ENCODE results near the gene TAS2R16.

The TAS2R16 gene, protein sequence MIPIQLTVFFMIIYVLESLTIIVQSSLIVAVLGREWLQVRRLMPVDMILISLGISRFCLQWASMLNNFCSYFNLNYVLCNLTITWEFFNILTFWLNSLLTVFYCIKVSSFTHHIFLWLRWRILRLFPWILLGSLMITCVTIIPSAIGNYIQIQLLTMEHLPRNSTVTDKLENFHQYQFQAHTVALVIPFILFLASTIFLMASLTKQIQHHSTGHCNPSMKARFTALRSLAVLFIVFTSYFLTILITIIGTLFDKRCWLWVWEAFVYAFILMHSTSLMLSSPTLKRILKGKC

DNA sequence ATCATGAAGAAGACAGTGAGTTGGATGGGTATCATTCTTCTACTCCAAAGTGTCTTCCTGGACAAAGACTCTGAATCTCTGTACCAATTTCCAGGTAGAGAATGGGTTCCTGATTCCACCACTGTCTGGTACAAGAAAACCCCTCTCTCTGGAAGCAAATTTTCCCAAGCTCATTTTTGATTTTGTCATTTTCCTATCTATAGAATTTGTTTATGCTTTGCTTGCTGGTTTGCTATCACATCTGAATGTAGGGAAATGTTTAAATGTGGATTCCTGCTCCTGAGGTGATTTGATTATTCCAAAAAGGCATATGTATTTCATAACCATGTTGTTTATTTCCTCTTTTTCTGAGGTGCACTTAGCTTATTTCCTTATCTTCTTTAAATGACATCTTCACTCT, at the start of gene TAS2R16:
TAS2R16 (minus strand) TSS at position 101 of the 400 bp plus-strand sequence; CDS start at position 35, 66 bp downstream.
- DNase-seq = no peak

DNA sequence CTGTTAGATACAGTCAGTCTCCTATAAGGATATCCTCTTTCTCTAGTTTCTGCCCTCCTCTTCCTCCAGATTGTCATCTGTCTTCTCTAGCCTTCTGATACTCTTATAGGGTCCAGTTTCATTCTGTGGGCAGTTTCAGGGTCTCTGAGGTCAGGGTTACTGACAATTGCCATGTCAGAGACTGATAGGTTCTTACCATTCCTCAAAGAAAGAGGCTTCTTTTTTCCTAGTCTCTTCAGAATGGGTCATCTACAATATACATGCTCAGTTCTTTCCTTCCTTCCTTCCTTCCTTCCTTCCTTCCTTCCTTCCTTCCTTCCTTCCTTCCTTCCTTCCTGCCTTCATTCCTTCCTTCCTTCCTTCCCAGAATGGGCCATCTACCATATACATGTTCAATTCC, 48.1 kb upstream of the TAS2R16 start:
- no peak for DNase-seq

DNA sequence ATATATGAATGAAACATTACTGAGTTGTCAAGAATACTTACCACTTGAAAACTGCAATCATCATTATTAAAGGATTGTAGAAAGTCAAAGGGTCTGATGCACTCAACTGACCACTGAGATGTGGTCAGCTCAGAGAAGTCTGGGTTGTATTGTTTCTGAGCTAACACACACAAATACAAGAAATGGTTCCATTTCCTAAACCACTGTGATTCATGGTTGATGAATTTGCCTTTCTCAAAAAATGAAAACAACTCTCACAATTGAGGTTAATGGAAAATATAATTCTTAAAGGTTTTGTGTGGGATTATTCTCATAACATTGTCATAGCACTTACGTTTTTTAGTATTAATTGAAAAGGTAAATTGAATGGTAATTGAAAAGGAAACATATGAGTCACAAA, 45.6 kb upstream of the TAS2R16 start:
- DNase-seq = no peak

DNA sequence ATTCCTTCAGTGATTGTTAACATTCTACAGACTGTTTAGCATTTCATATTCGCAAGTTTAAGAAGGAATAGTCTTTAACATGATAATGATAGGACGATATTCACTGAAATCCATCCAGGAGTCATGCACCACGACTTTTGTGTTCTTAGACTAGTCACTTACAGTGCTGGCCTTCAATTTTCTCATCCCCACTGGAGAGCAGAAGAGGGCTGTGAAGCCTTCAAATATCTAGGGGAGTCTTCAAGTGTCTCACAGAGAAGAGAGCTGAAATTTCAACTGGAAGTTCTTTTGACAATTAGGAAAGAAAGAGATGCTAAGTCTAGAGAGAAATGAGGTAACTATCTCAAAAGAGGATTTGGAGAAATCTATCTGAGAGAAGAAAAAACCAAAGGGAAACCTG, 43.8 kb upstream of the TAS2R16 start:
- DNase-seq = no peak

DNA sequence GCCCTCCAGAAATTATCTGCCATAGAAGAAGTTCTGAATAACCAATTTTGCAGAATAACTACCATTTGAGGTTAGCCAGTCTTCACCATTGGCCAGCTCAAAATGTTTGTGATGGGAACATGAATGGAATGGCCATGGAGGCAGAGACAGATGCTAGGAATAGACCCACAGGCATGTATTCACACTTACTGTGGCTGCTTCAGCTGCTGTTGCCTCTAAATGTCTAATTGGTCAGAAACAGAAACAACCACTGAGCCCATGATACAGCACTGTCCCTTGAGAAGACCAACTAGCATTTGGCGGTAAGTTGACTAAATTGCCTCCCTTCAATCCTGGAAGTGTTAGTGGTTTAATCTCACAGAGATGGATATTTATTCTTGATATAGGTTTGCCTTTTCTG, 38.6 kb upstream of the TAS2R16 start:
- DNase-seq = no peak

DNA sequence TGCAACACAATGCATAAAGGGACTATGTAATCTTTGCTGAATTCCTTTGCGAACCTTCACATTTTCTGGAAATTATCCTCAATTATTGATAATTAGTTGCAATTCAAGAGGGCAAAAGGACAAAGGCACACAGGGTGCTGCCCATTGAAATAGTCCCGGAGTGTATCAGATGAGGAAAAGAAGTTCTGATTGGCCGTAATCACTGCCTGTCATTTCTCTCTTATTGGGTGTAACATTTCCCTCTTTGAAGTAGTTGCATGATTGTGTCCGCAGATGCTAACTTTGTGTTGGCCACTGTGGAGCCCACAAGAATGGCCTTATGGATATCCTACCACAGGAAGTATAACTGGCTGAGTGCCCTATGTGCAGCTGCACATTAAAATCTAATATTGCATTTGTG, 35.1 kb upstream of the TAS2R16 start:
- no peak for DNase-seq

DNA sequence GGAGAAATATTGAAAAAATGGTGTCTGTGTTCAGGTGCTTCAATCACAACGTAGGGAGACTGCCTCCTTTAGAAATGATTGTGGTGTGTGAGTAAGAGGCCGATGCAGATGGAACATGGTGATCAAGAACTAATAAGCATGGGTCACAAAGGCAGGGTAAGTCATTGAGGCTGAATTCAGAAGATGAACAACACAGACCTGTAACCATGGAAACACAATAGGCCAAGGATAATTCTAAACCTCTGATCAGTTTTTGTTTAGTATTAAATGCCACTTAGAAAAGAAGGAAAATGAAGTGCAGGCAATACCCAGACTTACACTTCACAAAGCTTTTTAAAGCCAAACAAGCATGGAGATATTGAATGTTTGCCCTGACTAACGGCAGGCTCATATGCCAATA, 32.8 kb upstream of the TAS2R16 start:
- no peak for DNase-seq

DNA sequence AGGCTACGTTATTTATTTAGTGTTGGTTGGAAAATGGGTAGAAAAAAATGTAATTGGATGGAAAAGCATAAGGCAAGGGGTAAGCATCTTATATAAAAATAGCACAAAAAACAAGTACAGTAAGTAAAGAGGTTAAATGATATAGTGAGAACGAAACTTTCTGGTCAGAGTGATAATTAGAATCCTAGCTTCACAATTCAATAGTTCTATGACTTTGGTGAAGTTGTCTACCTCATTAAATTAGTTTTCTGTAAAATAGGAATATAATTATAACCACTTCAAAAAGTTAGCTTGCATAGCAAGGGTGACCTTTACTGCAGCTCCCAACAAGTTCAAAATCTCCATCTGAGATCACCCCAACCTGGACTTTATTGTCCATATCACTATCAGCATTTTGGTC, 30.8 kb upstream of the TAS2R16 start:
- no peak for DNase-seq

DNA sequence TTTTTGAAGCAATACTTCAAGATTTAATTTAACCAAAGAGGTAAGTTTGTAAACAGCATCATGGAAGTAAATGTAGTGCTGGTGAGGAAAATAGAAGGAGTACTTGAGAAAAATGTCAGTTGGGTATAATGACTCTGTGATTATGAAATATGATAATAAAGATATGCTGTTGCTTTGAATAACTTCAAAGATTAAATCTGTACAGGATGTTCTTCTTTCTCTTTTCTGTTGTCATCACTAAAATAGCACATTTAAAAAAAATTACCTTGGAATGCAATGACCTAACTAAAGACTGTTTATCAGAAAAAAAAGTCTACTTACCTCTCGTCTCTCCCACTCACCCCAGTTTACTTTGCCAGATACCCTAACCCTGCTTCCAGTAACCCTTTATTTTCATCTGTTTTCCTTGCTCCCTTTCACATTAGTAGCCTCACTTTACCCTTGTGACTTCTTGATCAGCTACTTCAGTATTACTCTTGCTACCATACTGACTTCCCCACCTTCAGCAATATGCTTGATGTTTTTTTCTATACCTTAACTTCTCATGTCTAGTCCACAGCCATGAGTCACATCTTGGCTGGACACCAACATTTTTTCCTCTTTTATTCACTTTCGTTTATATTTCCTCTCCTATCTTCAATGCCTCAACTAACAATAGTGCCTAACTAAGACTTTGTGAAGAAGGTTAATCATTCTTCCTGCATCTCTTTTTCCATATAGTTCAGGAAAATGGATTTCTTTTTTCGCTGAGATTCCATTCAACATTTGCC, 29.7 kb upstream of the TAS2R16 start:
- DNase-seq = no peak

DNA sequence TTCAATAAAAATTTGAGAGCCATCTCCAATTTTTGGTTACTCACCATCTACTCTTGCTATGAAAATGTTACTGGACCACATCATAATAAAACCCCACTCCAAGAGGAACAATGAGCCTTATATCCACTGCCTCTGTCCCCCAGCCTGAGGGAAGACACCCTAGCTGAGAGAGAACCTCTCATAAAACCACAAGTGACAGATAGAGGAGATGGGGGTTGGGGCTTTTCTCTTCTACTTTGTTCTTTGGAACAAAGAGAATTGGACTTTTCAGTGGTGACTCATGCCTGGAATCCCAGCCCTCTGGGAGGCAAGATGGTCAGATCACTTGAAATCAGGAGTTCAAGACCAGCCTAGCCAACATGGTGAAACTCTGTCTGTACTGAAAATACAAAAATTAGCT, 27.6 kb upstream of the TAS2R16 start:
- no peak for DNase-seq

DNA sequence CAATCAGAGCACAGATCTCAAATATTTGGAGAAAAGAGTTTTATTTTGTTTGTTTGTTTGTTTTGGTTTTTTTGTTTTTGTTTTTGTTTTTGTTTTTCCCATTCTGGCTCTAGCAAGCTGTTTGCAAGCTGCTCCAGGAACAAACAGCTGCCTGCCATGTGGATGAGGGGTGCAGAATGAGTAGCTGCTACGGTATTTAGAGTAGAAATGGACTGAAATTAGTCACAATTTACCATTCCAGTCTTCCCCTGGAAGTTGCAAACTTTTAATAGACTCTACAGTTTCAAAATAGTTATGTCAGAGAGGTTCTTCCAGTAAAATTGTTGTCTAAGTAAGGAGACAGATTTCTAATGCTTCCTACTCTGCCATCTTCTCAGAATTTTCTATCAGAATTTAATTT, 27.1 kb upstream of the TAS2R16 start:
- no peak for DNase-seq

DNA sequence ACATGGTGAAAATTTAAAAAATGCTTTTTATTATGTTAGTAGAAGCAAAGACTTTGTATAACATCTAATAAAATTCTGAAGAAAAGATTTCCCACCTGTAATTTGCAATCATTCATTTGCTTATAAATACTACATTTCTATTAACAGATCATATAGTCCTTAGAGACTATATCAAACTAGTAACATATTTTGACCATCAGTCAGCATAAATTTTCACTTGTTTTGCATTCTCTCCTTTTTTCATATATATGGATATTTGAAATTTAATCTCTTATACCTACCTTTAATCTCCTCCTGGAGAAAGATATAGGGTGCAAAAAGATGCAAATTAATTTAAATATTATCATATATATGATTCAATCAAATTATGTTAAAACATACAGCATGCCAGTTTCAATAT, 16.9 kb upstream of the TAS2R16 start:
- no peak for DNase-seq

DNA sequence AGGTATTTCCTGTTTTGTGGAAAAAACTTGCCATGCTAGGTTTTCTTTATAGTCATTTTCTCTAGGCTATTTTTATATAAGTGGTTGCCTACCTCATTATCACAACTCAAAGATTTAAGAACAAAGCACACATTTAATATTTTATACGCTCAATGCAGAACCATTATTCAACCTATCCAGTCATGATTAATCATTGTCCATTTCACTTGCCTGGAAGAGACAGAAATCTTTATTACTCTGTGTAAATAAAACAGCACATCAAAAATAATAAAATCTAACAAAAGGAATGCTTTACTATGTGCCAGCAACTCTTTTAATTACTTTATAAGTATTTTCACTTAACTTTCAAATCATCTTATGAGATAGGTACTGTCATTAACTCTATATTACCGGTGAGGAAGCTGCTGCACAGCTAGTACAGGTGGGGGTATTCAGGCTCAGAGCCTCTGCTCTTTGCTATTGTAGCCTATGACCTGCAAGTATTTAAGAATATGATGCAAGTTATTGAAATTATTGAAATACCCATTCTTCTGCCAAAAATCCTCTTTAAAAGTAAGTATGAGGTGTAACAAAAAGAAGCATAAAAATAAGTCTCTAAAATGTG, 16.4 kb upstream of the TAS2R16 start:
- no peak for DNase-seq

DNA sequence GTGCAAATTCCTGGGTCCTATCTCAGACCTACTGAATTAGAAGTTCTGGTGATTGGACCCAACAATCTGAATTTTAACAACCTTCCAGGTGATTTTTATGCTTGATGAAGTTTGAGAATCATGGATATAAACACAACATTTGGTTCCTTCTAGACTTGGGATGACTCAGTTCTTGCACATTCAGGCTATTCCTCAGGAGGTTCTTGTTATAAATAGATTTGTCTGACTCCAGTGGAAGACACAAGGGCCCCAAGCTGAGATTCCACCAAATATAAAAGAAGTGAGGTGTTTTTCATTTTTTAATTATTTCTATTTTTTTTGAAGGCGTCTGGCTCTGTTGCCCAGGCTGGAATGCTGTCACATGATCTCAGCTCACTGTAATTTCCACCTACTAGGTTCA, 9.4 kb upstream of the TAS2R16 start:
- DNase-seq = no peak

DNA sequence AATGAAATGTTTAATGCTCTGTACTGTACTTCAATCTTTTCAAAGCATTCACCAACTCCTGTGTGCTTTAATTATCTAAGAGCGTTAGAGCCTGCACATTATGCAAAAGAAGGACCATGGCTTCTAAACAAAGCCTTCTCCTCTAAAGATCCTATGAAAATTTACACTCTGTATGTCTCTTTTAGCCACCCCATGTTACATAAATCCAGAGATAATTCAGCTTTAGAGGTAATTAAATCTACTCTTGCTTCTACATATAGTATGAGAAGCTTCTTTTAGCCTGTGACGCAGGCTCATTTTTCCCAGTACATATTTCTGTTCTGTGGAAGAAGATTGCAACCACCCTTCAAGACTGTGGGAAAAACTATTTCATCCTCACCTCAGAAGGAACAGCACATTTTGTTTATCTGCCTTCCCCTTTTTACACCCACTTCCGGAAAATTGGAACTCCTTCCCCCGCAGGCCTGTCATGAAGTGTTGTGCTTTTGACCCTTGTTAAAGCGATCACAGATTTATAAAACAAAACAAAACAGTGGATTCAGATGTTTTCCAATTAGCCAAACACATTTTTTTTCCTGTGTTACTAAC, 8.1 kb upstream of the TAS2R16 start:
- no peak for DNase-seq

DNA sequence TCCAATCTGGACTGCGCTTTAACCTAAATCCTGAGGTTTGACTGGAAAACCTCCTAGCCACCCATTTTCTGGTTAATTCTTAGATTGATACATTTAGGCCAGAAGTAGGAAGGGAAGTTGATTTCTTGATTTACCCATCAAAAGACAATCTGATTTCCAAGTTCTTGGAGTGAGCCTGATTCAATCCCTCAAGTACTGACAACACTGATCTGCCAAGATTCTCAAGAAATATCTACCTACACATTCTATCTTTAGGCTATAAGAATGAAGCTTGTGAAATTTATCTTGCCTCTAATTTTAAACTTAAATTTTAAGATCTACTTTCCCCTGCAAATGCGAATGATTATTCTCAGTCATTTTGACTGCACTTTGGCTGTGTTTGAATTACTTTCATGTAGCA, 5.9 kb downstream of the TAS2R16 start:
- DNase-seq = no peak

DNA sequence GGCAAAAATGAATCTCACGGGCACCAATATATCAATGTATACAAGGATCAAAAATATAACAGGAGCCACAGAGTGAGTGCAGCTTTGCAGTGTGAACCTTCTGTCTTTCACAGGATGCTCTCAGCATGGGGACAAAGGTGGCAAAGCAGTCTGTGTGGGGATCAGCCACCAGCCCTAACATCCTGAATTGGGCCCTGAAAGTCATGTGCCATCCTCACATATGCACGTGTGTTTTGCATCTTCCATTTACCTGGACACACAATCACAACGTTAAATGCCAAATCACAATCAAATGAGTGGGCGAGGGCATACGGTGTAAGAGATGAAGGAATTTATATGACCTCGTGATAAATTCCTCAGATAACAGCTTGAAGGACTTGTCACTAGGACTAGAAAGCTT, 6.5 kb downstream of the TAS2R16 start:
- DNase-seq = no peak

DNA sequence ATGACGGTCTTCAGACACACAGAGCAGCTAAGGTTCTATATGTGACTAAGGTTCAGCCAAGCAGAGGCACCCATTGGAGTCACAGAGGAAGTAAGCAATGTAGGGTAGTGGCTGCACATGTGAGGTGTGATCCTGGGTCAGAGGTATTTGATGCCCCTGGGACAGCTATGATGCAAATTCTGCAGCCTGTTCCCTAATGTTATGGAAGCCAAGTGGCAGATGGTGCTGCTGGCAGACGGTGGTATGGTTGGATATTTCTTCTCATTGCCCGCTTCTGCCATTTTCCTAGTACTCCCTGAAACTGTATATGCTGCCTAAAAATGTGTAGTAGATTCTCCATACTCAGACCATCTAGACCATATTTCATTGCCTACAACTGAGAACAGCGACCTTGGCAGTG, 7.2 kb downstream of the TAS2R16 start:
- DNase-seq = no peak

DNA sequence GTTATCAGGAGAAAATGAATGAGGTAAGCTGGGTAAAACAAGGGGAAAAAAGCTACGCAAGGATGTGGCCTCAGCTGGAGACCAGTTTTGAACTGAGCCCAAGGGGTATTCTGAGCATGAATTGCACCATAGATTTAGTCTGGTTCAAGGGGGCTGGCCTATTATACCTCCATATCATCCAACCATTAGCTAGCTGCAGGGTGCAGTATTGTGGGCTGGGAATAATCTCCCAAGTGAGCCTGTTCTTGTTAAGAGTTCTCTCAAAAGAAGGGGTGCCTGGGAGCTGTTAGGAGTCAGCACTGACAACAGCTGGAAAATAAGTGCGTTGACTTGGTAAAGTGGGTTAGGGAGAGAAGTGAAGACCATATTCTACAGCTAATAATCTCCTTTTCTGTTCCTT, 8.0 kb downstream of the TAS2R16 start:
- no peak for DNase-seq

DNA sequence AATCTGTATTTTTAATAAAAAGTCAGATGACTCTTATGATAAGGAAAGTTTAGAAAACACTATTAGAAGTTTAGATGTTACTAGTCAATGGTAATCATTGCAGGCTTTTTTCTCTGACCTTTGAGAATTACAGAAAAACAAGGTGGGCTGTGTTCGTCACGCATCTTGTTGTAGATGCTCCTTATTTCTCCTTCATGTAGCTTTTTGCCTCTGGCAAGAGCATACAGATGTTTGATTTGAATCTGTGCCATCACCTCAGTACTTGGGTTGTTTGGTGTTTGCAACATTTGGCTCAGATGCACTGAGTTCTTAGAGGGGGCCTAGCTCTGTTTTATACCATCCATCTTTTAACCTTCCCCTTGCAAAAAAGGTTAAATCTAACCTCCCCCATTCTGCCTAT, 11.5 kb downstream of the TAS2R16 start:
- no peak for DNase-seq

DNA sequence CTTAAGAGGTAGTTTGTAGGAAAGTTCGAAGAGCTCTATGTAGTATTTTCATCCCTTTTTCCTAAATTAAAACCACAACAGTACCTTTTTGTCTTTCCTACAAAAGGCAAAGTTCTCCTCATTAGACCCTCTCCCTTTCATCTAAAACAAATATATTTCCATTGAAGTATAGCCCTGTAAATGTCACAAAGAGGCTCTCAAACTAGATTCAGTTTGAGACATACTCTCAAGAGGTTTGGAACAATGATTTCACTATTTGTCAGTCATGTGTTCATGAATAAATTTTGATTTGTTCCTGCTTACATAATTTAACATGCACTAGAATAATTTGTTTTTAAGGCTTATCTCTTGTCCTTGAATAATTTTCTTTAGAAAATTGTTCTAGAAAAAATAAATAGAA, 12.2 kb downstream of the TAS2R16 start:
- no peak for DNase-seq

DNA sequence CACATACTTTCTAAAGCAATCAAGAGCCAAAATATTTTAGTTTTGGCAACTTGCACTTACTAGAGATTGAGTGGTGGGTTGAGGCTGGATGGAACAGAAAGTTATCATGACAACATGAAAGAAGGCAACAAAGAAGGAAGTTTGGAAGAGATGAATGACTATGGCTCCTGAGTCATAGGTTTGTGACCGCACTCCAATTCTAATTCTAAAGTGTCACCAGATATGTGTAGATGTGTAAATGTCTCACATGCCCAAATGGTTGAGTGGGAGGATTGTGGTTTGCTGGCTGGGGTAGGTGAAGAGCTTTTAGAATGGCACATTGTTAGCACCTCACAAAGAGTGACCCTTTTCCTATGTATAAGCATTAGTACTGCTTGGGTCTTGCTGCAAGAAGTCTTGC, 20.2 kb downstream of the TAS2R16 start:
- no peak for DNase-seq

DNA sequence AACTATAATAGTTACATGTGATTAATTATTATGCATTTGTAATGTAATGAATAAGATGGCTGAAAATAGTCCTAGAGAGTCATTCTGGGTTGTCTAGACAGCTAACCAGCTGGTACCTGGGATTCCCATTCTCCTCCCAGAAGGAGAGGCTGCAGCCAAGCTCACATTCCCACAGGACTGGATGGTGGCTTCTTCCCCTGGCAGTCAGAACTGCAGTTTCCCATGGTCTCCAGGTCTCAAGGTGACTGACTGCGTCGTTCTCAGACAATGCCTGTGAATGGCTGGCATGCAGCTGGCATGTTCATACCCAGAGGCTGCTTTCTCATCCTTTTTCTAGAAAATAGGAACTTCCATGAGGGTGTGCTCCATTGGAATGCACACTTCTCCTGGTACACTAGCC, 21.3 kb downstream of the TAS2R16 start:
- no peak for DNase-seq

DNA sequence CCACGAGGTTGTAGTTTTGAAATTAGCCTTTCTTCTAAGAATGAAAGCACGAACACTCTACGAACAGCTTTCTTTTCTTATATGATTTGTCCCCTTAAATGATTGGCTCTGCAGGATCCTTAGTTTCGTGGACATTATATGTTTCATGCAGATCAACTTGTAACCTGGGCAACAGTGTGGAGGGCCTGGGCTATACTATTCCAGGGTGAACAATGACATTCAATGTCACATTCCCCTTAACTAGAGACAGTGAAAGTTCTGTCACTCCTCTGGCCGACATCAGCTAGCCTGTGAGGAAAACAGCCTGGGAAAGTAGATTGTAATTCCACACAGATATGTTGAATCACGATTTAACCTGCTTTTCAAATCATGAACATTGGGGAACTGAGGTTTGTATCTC, 23.4 kb downstream of the TAS2R16 start:
- DNase-seq = no peak
